22Rv1 (cell line): ENCODE results near the gene DNAAF3.

Experiments
- ZFX ChIP-seq: fragments of 450-650 bp; IDR thresholded peaks from 2 replicates; pipeline ENCODE4 v1.6.1; 2017; ENCODE audit warnings: antibody characterized with exemption, borderline replicate concordance
- TF ChIP-seq, protein P1 (sequence below): fragments of 450-650 bp; IDR thresholded peaks from 2 replicates; pipeline ENCODE4 v1.5.1; 2017; ENCODE audit warnings: mild to moderate bottlenecking

DNA sequence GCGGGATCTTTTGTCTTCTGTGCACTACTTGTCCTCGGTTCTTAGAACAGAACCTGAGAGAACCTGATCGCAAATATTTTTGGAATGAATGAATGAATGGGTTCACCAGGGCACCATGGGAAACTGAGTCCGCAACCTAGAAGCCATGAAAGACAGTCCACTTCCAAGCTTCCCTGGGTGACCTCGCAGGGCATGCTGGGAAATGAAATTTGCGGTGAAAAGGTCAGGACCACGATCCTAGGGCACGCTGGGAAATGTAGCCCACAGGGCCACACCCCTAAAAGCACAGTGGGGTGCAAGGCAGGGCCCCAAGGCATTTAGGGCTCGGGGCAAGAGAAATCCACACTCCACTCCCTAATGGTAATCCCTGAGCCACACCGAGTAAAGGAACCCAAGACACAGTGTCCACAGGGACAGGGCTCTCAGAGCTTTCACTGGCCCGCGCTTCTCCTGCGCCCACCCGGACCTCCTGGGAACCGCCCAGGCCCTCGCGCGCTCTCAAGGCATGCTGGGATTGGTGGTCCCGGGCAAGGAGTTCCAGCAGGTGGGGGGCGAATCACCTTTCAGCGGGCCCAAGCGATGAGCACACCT is 47.9 kb downstream of the DNAAF3 start:
- TF ChIP-seq, protein P1, sequence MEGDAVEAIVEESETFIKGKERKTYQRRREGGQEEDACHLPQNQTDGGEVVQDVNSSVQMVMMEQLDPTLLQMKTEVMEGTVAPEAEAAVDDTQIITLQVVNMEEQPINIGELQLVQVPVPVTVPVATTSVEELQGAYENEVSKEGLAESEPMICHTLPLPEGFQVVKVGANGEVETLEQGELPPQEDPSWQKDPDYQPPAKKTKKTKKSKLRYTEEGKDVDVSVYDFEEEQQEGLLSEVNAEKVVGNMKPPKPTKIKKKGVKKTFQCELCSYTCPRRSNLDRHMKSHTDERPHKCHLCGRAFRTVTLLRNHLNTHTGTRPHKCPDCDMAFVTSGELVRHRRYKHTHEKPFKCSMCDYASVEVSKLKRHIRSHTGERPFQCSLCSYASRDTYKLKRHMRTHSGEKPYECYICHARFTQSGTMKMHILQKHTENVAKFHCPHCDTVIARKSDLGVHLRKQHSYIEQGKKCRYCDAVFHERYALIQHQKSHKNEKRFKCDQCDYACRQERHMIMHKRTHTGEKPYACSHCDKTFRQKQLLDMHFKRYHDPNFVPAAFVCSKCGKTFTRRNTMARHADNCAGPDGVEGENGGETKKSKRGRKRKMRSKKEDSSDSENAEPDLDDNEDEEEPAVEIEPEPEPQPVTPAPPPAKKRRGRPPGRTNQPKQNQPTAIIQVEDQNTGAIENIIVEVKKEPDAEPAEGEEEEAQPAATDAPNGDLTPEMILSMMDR, result no peak
- no peak for TF ChIP-seq ZFX
